Endothelial cell of umbilical vein (primary cell): ENCODE data around the gene CDC42.

Source experiments
- CTCF ChIP-seq, 2 donors: IDR thresholded peaks; 1 replicate in 1 of 2; 2 replicates in 1 of 2; pipeline ENCODE4 v1.5.1; 2011; ENCODE audit warnings: low read length in 2 of 2, mild to moderate bottlenecking in 2 of 2, moderate library complexity in 2 of 2, control low read depth in 1 of 2, inconsistent platforms in 1 of 2, low read depth in 1 of 2; ENCODE audit not compliant: insufficient read depth in 1 of 2; ENCODE audit errors: extremely low read depth in 1 of 2
- JUN ChIP-seq: IDR thresholded peaks from 2 replicates; pipeline ENCODE4 v1.6.1; 2011; ENCODE audit warnings: borderline replicate concordance, low read depth; ENCODE audit not compliant: insufficient read length, insufficient read depth
- MAX ChIP-seq: IDR thresholded peaks from 2 replicates; pipeline ENCODE4 v1.6.1; 2011; ENCODE audit not compliant: insufficient read depth, insufficient read length
- POLR2A ChIP-seq: IDR thresholded peaks from 2 replicates; pipeline ENCODE4 v1.6.1; 2012; ENCODE audit warnings: low read depth, mild to moderate bottlenecking, control low read depth, low read length
- POLR2AphosphoS5 ChIP-seq: IDR thresholded peaks from 2 replicates; pipeline ENCODE4 v1.6.1; 2012; ENCODE audit warnings: low read depth, mild to moderate bottlenecking, control low read depth, low read length, moderate library complexity; ENCODE audit not compliant: insufficient read depth

GRCh38 chr1:22051607-22052114 lies 848 bp upstream of the CDC42 start:
- TF ChIP-seq POLR2AphosphoS5 (no peak), CTCF (IDR thresholded peaks at IDR 0.05; ENCODE audit: extremely low read depth in 1 of 2, insufficient read depth in 1 of 2, low read depth in 1 of 2, low read length in 2 of 2) (no peak), MAX (no peak), JUN (no peak), POLR2A (no peak)
